SU-DHL-6 (cell line): ENCODE measurements around the gene IDH3B.

Experiments used
- EZH2phosphoT487 ChIP-seq: fragments of 200-600 bp; sonication (generic), shearing (Covaris generic); conservative IDR thresholded peaks from 2 replicates; pipeline ENCODE4 v1.6.1; 2018; ENCODE audit warnings: mild to moderate bottlenecking, antibody characterized with exemption, low read length, moderate library complexity, mixed read lengths
- TF ChIP-seq, protein P1 (sequence below): fragments of 200-600 bp; sonication (generic); IDR thresholded peaks from one replicate; pipeline ENCODE4 v1.5.1; 2017; ENCODE audit warnings: antibody characterized with exemption, mild to moderate bottlenecking, low read length, moderate library complexity; ENCODE audit not compliant: insufficient read depth, poor library complexity, severe bottlenecking

DNA sequence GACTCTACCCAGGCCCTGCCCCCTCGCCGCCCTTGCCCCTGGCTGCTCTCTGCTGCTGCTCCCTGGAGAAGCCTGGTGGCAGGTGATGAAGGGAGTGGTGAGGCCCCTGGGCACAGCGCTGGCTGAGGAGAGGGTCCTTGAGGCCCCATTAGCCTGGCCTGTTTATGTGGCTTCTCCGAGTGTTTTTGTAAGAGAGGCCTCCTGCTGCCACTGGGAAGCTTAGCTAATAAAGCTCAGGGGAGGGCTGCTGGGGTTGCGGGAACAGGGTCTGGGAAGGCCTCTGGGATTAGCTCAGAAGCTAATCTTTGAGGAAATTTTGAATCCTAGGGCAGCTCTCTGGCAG is 44.0 kb upstream of the IDH3B start:
- TF ChIP-seq, protein P1, sequence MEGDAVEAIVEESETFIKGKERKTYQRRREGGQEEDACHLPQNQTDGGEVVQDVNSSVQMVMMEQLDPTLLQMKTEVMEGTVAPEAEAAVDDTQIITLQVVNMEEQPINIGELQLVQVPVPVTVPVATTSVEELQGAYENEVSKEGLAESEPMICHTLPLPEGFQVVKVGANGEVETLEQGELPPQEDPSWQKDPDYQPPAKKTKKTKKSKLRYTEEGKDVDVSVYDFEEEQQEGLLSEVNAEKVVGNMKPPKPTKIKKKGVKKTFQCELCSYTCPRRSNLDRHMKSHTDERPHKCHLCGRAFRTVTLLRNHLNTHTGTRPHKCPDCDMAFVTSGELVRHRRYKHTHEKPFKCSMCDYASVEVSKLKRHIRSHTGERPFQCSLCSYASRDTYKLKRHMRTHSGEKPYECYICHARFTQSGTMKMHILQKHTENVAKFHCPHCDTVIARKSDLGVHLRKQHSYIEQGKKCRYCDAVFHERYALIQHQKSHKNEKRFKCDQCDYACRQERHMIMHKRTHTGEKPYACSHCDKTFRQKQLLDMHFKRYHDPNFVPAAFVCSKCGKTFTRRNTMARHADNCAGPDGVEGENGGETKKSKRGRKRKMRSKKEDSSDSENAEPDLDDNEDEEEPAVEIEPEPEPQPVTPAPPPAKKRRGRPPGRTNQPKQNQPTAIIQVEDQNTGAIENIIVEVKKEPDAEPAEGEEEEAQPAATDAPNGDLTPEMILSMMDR = no peak
- no peak for TF ChIP-seq EZH2phosphoT487
